H4 (cell line): ENCODE measurements around the gene KIF12. TPM values are rescaled to one million over a fixed set of nuclear protein-coding genes. Genes with fewer than 3 reads are reported as not detected.

Source experiments
- DNase-seq: peaks from one replicate; pipeline ENCODE4 v3.0.0-alpha.2; 2015; ENCODE audit warnings: low spot score
- total RNA-seq: library from RNA; depleted of rRNA; stranded (reverse); fragments of >200 nt; shearing (Covaris generic); gene quantifications from 2 replicates; pipeline ENCODE4 v1.2.3, GENCODE V29; 2014

The KIF12 gene
- total RNA-seq, 1 experiment from 2014 or later = not detected

DNA sequence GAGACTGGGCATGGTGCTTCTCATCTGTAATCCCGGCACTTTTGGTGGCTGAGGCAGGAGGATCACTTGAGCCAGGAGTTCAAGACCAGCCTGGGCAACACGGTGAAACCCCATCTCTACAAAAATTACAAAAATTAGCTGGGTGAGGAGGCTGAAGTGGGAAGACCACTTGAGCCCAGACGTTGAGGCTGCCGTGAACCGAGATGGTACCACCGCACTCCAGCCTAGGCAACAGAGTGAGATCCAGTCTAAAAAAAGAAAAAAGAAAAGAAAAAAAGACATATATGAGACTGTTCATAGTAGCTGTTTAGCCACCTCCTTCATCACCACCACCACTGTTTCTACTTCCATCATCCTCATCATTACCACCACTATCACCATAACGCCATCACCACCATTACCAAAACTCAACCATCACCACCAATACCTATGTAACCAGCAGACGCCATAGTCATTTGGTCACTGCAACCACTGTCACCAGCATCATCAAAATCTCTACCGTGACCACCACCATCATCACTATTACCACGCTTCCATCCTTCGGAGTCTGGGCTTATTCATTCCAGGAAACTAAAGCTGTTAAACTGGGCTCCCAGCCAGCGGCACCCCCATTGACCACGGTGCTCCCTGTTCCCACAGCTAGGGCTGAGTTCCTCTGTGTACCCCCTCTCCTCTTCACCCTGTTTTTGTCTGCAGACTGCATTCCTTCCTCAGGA lies 8.4 kb upstream of the KIF12 start:
- DNase-seq = no peak

DNA sequence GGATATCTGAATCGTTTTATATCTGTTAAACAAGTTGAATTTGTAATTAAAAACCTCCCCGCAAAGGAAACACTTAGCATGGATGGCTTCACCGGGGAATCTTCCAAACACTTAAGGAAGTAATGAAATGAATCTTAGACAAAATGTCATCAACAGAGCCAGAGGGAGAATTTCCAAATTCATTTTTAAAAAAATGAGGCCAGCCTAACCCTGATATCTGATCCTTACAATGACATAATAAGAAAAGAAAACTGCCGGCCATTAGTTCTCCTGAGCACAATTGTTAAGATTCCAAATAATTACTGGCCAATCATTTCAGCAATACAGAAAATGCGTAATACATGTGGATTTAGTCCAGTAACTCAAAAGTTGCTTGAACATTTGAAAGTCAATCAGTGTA lies 6.1 kb upstream of the KIF12 start:
- DNase-seq = no peak

DNA sequence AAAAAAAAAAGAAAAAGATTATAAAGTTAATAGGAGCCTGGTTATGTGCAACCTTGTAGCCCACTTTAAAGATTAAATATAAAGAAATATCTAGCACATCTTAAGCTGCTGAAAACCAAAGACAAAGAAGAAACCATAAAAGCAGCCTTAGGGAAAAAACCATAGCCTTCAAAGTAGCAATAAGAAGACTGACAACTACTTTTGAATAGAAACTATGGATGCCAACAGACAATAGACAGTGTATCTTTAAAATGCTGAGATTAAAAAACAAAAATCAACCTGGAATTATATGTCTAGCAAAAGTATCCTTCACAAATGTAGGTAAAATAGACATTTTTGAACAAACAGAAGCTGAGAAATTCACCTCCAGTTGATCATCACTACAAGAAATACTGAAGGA lies 3.4 kb upstream of the KIF12 start:
- no peak for DNase-seq

DNA sequence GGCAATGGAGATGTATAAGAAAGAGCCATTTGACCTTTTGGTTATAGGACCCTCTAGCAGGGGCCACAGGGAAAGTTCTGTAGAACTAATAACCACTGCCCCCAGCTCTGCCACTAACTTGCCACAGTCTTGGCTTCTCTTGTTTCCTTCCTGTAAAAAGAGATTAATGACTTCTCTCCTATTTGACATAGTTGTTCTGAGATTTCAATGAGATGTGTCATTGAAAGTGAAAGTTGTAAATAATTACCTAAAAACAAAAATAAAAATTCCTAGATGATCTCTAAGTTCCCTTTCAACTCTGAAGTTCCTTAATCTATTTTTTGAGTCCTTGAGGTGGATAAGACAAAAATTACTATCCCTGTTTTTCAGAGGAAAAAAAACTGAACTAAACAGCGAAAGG lies 1.4 kb upstream of the KIF12 start:
- no peak for DNase-seq

DNA sequence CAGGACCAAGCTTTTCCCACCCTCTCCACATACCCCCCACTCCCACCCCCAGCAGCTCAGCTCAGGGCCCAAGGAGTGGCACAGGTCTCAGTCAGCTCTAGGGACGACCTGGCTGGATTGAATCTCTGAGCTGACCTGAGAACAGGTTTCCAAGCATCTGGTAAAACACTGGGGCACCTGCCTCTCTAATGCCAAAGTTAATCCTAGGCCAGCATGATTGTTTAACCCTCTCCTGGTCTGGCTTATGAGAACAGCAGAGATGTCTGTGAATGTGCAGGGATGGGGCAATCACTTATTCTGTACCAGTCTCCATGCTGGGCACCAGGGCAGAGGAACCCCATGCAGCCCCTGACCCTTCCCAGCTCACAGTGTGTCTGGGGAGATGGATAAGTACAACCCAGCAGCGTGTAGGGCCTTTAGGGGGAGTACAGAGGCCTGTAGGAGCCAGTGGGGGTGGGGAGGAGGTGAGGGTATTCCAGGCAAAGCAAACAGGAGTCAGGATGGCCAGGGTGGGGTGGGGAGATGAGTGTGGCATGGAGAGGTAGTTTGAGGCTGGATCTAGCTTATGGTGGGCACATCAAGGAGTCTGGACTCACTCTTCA lies 678 bp upstream of the KIF12 start:
- no peak for DNase-seq

DNA sequence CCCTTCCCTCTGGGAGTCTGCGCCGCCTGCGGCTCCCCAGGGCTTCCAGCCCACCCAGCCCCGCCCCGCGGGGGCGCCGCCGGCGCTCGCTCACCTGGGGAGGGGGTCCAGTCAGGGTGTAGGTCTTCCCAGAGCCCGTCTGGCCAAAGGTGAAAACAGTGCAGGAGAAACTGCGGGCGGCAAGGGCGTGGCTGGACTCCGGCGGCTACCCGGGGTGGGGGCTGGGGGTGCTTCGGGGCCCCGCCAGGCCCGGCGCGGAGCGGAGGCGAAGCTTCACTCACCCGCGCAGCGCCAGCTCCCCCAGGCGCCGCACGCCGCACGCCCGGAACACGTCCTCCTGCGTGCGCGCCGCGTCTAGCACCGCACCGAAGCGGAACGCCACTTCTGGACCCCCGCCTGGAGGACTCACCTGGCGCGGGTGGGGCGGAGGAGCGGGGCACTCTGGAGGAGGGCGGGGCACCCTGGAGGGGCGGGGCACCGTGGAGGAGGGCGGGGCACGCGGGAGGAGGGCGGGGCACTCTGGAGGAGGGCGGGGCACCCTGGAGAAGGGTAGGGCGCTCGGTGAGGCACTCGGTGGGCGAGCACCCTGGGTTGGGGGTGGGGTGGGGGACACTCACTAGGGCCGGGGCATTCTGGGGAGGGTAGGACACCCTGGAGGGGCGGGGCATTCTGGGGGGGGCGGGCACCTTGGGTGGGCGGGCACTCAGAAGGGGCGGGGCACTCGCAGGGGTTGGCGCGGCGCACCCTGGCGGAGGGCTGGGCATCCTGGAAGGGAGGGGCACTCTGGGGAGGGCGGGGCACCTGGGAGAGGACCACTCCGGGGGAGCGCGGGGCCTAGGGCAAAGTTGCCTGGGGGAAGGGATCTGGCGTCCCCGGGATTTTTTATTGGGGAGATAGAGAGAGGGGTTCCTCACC lies 814 bp downstream of the KIF12 start:
- DNase-seq = no peak

DNA sequence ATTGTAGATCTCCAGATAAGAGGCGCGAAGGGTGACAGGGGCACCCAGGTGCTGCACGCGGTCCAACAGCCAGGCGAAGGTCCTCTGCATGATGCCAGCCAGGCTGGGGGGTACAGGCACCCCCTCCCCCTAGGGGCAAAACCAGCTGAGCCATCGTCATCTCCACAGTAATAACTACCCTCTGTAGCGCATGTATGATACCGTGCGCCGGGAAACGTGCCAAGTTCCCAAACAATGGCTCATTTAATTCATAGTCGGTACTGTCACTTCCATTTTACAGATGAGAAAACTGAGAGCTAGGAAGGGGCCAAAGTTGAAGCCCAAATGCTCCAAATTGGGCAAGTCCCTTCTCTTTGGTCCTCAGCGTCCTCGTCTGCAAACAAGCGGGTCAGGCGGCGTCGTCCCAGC lies 1.5 kb downstream of the KIF12 start:
- no peak for DNase-seq

DNA sequence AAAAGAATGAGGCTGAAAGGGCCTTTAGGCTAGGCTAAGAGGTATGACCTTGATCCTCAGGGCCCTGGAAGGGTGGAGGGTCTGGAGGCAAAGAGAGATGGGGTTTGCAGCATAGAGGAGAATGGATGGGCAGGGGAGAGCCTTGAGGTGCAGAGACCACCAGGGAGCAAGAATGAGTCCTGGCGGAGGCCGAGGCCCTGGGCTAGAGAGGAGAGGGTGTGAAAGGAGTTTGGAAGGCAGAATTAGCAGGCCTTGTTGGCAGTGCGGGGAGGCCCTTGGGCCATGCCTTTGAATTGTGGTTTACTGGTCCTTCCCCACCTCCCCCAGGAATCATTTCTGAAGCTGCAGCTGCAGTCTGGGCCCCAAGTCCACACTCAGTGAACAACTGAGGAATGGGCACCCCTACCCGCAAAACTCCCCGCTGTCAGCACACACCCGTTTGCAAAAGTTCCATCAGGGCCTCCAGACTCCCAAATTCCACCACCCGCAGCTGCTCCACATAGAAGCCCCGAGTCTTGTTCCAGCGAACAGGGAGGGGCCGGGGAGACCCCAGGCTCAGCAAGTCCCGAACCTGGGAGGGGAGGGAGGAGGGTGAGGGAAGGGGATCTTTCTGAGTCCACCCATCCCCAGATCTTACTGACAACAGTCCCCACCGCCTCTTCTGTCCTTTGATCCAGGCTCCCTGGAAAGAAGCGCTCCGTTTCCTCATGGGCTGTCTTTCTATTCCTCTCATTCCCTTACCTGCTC lies 2.1 kb downstream of the KIF12 start:
- DNase-seq = no peak

DNA sequence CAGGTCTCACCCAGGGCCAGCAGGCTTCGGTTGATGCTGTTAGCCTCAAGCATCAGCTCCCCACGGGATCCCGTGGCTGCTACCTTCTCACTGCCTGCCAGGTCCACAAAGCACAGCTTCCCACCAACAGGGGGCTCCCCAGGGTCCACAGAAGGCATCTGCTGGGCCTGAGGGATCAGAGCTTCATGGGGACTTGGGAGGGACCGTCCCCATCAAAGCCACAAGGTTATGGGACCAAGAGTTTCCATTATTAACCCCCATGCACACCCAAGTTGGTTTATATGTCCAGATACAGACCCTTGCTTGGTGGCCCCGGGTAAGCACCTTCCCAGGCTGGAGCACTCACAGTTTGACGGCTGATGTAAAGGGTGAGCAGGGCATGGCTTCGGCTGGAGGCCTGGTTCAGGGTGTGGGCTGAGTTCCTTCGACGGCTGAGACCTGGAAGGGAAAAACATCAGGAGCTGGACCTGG lies 3.0 kb downstream of the KIF12 start:
- no peak for DNase-seq

DNA sequence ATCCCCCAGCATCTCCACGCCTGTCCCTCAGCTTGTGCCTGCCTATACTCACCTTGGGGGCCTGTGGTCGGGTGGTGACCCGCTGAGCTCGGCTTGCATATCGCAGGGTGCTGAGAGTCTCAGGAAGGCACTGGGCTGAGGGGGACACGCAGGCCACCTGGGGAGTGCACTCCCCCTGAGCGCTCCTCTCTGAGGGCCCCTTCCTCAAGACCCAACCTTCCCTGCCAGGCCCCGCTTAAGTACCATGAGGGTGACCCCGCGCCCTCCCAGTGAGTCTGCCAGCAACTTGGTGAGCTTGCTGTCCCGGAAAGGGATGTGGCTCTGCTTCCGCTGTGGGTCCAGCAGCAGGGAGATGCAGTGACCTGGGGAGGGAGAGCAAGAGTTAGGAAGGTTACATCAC lies 4.1 kb downstream of the KIF12 start:
- no peak for DNase-seq

DNA sequence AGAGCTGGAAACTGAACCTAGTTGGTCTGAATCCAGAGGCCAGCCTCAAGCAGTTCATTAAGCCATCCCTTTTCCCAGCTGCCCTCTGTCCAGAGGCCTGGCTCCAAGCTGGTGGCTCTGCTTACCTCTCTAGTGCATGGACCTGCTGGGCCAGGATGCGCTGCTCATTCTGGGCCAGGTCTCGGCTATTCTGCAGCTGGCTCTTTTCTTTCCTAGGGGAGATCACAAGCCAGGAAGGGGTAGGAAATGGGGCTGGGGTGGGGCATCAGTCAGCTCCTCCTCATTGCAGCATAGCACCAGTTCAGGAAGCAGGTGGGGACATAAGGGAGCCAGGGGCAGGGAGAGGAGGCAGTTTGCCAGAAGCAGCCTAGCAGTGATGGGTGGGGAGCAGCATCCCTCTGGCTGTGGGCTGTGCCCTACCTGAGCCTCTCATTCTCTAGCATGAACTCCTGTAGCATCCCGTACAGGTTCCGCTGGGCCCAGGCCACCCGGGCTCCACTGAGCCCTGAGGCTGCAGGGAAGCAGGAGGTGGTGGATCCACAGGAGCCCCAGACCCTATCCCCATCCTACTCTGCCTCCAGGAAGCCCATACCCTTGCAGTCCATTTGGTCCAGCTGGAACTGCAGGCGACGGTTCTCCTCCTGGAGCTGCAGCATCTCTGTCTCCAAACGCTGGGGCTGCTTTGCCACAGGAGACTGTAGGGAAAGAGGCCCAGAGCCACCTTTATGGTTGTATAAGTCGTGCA lies 5.2 kb downstream of the KIF12 start:
- no peak for DNase-seq

DNA sequence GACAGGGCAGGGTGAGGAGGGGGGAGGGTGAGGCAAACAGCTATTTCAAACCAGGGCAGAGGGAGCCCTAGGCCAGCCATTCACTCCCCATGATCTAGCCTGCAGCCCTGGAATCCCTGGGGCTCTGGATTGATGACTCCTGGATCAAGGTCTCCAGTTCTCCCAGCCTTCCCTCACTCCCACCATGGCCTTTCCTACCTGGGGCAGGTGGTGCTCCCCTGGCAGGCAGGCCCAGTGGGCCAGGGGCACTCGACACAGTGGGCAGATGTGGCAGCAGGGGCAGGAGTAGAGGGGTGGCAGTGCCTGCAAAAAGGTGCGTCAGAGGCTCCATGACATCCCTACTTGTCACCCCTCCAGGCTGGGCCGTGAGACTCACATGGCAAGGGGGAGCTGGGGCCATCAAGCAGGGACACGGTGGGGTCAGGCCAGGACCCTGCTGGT lies 6.0 kb downstream of the KIF12 start:
- no peak for DNase-seq

DNA sequence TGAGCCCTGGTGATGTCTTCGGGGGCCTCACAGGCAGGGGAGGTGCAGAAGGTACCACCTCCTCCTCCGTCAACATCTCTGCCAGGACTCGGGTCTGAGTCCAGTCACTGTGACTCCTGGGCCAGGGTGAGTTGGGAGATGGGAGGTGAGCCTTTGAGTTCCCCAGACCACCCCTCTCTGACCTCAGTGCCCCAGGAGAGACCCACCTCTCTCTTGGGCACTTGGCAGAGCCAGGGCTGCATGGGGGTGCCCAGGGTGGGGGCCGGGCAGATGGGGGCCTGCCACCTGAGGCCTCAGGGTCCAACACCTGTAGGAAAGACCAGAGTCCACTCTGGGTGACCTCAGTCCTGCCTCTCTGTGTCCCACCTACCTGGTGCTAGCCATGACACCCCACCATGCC lies 6.8 kb downstream of the KIF12 start:
- DNase-seq = no peak

DNA sequence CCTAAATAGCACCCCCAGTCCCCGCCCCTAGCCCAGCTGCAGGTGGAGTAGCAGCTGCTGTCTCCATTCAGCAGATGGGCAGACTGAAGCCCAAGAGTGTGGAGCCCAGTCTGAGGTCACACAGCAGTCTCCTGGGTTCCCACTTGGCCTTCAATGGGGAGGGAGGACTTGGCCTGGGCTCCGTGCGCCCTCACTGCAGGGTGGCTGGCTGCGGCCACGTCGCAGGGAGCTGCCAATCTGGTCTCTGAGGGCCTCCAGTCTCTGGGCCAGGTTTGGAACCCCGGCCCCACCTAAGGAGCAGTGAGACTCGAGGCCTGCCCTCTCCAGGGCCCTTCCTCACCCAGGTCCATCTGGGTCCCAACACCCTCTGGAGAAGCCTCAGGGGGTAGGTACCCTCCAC lies 7.4 kb downstream of the KIF12 start:
- DNase-seq = no peak

DNA sequence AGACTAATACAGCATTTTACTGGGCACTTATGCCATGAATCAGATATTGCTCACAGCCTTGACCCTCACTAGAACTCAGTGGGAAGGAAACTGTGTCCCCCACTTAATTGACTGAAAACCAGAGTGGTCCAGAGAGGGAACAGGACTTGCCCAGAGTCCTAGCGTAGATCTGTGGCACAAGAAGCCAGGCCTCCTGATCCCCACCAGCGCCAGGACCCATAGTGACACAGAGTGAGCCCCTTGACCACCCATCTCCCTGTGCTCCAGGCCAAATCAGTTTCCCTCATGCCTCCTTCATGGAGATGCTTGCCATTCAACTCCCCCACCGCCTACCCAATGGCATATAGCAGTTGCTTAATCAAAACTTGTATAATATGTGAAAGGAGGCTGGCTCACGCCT lies 8.3 kb downstream of the KIF12 start:
- no peak for DNase-seq

DNA sequence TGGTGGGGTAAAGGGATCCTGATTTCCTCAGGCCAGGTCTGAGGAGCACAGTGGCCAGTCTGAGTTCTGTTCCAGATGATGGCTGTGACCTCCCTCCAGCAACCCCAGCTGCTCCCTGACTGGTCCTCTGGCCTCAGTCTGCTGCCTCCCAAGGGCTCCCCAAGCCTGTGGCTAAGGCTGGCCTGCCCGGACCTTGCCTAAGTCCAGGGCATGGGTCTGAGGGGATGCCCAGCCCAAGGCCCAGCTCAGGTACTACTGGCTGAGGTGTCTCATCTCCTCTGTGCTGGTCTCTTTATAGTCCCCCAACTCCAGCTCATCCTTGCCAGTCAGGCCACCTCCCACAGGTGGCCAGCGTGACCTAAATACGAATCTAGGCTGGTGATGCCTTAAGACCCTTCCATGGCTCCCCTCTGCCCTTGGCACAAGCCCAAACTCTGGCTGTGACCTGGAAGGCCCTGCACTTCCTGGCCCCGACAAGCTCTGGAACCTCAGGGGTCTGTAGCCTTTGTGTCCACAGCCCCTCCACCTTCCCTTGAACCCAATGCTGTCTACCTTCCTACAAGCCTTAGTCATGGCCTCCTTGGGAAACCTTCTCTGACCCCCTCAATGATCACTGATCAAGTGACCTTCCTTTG lies 9.8 kb downstream of the KIF12 start:
- no peak for DNase-seq

DNA sequence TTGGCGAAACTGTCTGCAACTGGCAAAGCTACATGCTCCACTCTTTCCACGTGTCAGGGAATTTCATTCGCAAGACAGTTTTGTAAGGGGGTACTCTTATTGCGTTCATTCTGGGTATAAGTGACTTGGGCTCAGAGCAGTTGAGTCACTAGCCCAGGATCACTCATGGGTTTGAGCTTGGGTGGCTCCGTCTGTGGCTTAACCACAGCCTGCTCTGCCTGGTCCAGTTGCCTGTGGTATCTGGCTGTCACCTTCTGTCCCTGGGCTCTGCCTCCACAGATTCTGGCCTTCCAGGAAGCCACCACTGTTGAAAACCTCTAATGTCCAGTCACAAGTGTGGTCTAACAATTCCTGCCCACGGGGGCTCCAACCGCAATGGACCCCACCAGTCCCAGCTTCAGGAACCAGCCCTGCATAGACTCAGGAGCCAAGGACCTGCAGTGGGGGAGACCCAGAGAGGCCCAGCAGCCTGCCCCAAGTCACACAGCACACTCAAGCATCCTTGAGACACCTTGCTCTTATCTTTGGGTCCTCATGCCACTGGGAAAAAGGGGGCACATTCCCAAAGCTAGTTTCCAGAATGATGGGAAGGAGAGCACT lies 10.4 kb downstream of the KIF12 start:
- DNase-seq = no peak

DNA sequence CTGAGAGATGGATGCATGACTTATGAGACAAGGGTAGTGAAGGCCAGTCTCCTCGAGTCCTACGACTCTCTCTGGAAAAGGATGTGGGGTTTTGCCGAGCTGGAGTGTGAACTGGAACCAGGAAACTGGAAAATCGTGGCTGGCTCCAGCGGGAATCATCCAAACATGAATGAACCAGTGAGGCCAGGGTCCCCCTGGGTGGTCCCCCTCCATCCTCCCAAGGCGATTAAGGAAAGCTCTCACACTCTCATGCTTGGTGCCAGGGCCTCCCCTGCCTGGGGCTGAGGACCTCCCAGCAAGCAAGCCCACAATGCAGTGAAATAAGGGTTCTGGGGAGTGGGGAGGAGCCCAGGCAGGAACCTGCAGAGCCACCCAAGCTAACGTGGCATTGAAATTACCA lies 11.4 kb downstream of the KIF12 start:
- no peak for DNase-seq

DNA sequence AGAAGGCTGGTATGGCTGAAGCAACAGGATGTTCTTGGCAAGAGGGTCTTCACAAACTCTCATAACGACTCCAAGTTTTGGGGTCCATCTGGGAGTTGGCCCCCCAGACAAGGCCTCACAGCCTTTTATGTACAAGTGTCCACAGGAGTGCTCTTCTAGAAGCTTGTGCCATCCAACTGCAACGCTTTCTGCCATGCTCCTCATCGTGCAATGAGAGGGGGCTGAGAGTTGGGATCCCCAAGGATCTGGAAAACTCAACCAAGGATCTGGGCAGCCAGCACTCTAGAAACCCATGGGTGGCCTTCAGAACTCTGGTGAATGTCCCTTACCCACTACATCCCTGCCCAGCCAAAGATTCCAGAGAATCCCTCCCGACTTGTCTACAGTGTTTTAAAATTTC lies 12.5 kb downstream of the KIF12 start:
- DNase-seq = no peak

DNA sequence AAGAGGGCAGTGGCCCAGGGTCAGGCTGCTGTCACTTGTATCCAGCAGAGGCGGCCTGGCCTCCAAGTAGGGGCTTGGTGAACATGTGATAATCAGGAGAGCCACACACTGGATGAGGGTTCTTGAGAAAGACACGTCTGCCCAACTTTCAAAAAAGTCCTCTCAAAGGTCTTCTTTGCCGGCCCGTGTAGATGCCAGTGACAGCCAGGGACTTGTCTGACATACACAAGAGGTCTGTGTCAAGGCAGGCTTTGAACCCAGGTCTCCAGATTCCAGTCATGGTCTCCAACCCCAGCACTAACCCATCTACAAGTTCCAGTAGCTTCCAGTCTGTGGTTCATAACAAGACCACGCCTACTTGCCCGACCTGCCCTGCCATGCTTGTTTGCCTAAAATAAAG lies 13.1 kb downstream of the KIF12 start:
- no peak for DNase-seq
